Stimulated activated CD4-positive, alpha-beta T cell treated with anti-CD3 and anti-CD28 coated beads, TNF-alpha, amount 100 ng/mL, for 1 hour (primary cell): ENCODE measurements around the gene FMO5.
"Not testable (repeated sequence)": the region's sequence is repeated elsewhere in the genome, so short reads cannot be mapped to it uniquely, and the experiment has no call there.

Experiments used
- DNase-seq, 3 donors: peaks; one replicate each; pipeline ENCODE4 v3.0.0-alpha.2; 2020; ENCODE audit warnings: low read depth in 3 of 3, low spot score in 1 of 3

FMO5 gene

GRCh38 chr1:147207192-147207591, 17.9 kb downstream of the FMO5 start:
- DNase-seq, result no peak

GRCh38 chr1:147204080-147204479, 21.1 kb downstream of the FMO5 start:
- DNase-seq, result no peak

- no peak for DNase-seq
These were observed 22.6 kb downstream of the FMO5 start for GRCh38 chr1:147202576-147202975.

- no peak for DNase-seq
These were observed 23.4 kb downstream of the FMO5 start for GRCh38 chr1:147201786-147202185.

- DNase-seq, result no peak
These were observed 23.9 kb downstream of the FMO5 start for GRCh38 chr1:147201276-147201675.

GRCh38 chr1:147197324-147197723, 27.8 kb downstream of the FMO5 start:
- not testable (repeated sequence) for DNase-seq

GRCh38 chr1:147189514-147189913, 35.6 kb downstream of the FMO5 start:
- DNase-seq, result no peak

GRCh38 chr1:147185432-147185831, 39.7 kb downstream of the FMO5 start:
- DNase-seq, result no peak

- DNase-seq, result no peak
These were observed 47.3 kb downstream of the FMO5 start for GRCh38 chr1:147177611-147178380.

- peak; percentile 66 to 87 (median 75) for DNase-seq
These were observed 52.7 kb downstream of the FMO5 start, which contains the start of gene PRKAB2 for GRCh38 chr1:147172168-147173016. Gene PRKAB2 (minus strand): TSS chr1:147172470. CDS start chr1:147172144, 326 bp downstream.

GRCh38 chr1:147171399-147172167, 53.6 kb downstream of the FMO5 start:
- no peak for DNase-seq

GRCh38 chr1:147169840-147170674, 55.1 kb downstream of the FMO5 start:
- DNase-seq, result no peak

- no peak for DNase-seq
These were observed 56.0 kb downstream of the FMO5 start for GRCh38 chr1:147169171-147169570.

- DNase-seq, result no peak
These were observed 56.5 kb downstream of the FMO5 start for GRCh38 chr1:147168626-147169058.

- no peak for DNase-seq
These were observed 57.8 kb downstream of the FMO5 start for GRCh38 chr1:147167365-147167764.

GRCh38 chr1:147163019-147163418, 62.1 kb downstream of the FMO5 start:
- DNase-seq, result no peak

- no peak for DNase-seq
These were observed 63.0 kb downstream of the FMO5 start for GRCh38 chr1:147162093-147162492.

- not testable (repeated sequence) for DNase-seq
These were observed 68.0 kb downstream of the FMO5 start for GRCh38 chr1:147157116-147157515.

- DNase-seq, result no peak
These were observed 68.5 kb downstream of the FMO5 start for GRCh38 chr1:147156642-147157041.

- no peak for DNase-seq
These were observed 72.4 kb downstream of the FMO5 start for GRCh38 chr1:147152772-147153171.
